ENCODE data around the gene WFIKKN1.

WFIKKN1 gene

GRCh38 chr16:641326-642188 is 10.8 kb downstream of the WFIKKN1 start, which contains the start of gene MCRIP2:
Gene MCRIP2 (plus strand): TSS chr16:641828. CDS start chr16:641992, 164 bp downstream.
- in situ Hi-C loops (cut with MboI; ENCODE audit: low sequenced_read_pairs) = no loop called here
- H3K4me3 ChIP-seq = peak within 1 kb of the TSS; percentile 57
- no peaks in the 10 kb centered on the region for H3K9me3 ChIP-seq
- peak; percentile 82 to 93 for DNase-seq (ENCODE audit: low spot score in 2 of 2)
- H3K36me3 ChIP-seq (replicated peaks) = peaks cover 14% of the 10 kb centered on the region; the same call in 1 of the 2 replicates
- H3K4me1 ChIP-seq = peaks cover 9% of the 10 kb centered on the region
- H3K27me3 ChIP-seq (ENCODE audit: low read depth) = no peaks in the 10 kb centered on the region

DNA sequence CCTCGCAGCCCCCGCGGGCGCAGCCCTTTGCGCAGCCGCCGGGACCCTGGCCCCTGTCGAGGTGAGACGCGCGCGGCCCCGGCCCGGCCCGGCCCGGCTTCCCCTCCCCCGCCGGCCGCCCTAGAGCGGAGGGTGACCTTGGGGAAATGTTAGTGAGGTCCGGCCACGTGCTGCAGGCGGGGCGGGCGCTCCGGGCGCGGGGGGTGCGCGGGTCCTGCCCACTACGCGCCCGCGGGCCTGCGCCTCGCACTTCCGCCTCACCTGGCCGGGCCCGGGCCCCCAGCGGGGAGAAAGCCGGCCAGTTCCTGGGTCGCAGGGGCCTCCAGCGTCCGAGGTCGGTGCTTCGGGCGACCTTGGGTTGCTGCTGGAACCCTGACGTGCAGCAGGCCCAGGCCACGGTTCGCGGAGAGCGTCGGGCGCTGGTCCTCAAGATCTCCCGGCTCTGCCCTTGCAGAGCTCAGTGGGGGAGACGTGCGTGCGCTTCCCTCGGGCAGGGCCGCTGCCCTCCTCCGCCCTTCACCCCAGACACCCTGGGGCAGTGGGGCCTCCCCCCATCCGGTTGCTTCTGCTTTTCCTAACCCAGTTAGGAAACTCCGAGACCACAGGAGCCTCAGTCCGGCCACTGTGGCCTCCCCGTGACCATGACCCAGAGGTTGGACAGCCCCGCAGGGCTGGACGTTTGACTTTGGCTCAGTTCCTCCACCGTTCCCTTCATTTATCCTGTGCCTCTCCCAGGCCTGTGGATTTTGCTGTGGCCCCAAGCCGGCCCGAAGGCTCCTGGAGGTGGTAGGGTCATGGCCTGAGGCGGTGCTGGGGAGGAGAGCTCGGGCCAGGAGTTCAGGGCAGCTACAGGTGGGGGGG is 11.6 kb downstream of the WFIKKN1 start:
- peak; percentile 35 to 66 for DNase-seq (ENCODE audit: low spot score in 2 of 2)

DNA sequence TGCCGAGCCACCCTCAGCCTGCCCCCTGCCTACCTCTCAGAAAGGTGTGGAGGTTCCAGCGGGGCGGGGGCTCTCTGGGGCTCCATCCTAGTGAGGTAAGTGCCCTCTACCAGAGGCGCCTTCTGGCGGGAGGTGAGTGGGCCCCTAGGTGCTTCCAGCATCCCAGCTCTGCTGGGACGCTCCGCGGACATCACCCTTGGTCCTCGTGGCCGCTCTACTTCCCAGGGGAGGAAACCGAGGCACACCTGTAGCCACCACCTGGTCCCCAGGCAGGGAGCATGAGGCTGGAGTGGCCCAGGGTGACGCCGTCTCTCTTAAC is 12.2 kb downstream of the WFIKKN1 start:
- no peaks in the 10 kb centered on the region for H3K9me3 ChIP-seq
- peak overlapping the region; percentile 57 for H3K4me3 ChIP-seq
- peaks cover 14% of the 10 kb centered on the region; the same call in 1 of the 2 replicates for H3K36me3 ChIP-seq (replicated peaks)
- peaks cover 5% of the 10 kb centered on the region for H3K4me1 ChIP-seq
- DNase-seq (ENCODE audit: low spot score in 2 of 2) = no peak
- H3K27me3 ChIP-seq (ENCODE audit: low read depth) = no peaks in the 10 kb centered on the region
- in situ Hi-C loops (cut with MboI; ENCODE audit: low sequenced_read_pairs) = no loop called here

More for the DNA sequence above, 11.6 kb downstream of the WFIKKN1 start:
- H3K27me3 ChIP-seq (ENCODE audit: low read depth) = no peaks in the 10 kb centered on the region
- no peaks in the 10 kb centered on the region for H3K9me3 ChIP-seq
- H3K4me1 ChIP-seq = peaks cover 7% of the 10 kb centered on the region
- peaks cover 14% of the 10 kb centered on the region; the same call in 1 of the 2 replicates for H3K36me3 ChIP-seq (replicated peaks)
- in situ Hi-C loops (cut with MboI; ENCODE audit: low sequenced_read_pairs) = no loop called here
- H3K4me3 ChIP-seq = peak overlapping the region; percentile 57

GRCh38 chr16:644556-644955 is 13.8 kb downstream of the WFIKKN1 start:
- H3K27me3 ChIP-seq (ENCODE audit: low read depth) = no peaks in the 10 kb centered on the region
- peaks cover 14% of the 10 kb centered on the region; the same call in 1 of the 2 replicates for H3K36me3 ChIP-seq (replicated peaks)
- no peaks in the 10 kb centered on the region for H3K9me3 ChIP-seq
- in situ Hi-C loops (cut with MboI; ENCODE audit: low sequenced_read_pairs) = no loop called here
- H3K4me1 ChIP-seq = peaks cover 12% of the 10 kb centered on the region
- no peak overlapping the region for H3K4me3 ChIP-seq
- DNase-seq (ENCODE audit: low spot score in 2 of 2) = no peak

DNA sequence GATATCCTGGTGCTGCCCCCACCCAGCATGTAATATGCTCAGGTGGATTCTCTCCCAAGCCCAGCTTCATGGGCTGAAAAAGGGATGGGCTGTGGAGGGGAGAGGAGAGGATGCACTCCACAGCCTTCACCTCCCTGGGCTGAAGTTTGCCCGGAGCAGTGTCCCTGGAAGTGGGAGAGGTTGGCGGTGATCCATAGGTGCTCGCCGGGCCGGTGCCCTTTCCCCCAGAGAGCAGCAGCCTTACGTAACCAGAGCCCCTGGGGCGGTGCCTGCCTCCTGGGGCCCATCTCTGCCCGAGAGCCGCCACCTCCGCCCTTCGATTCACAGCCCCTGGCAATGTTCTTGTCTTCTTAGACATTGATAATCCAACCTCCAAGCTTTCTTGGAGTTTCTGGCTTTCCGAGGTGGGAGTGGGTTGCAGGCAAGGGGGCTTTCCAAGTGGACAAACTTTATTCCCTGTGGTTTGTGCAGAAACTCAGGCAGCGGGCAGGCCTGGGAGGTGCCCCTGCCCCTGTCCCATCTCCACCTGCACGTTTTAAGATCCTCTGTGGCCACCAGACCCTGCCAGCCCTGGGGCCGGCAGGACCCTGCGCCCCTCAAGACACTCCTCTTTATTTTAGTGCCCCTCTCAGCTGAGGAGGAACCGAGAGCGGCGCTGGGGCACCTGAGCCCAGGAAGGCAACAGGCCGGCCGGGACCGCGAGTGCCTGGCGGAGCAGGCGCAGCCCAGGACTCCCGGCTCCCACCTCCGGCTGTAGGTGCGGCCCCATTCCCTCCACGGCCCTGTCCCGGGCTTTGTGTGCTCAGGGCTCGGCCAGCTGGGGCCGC is 15.3 kb downstream of the WFIKKN1 start:
- no peak for DNase-seq (ENCODE audit: low spot score in 2 of 2)
- Histone ChIP-seq H3K27me3 (ENCODE audit: low read depth) (no peaks in the 10 kb centered on the region), H3K9me3 (no peaks in the 10 kb centered on the region), H3K4me1 (peaks cover 18% of the 10 kb centered on the region), H3K4me3 (no peak overlapping the region), H3K36me3 (replicated peaks) (peaks cover 14% of the 10 kb centered on the region)
- in situ Hi-C loops (cut with MboI; ENCODE audit: low sequenced_read_pairs) = no loop called here

GRCh38 chr16:646679-647172 is 15.9 kb downstream of the WFIKKN1 start:
- H3K4me1 ChIP-seq = peaks cover 18% of the 10 kb centered on the region
- H3K27me3 ChIP-seq (ENCODE audit: low read depth) = no peaks in the 10 kb centered on the region
- DNase-seq (ENCODE audit: low spot score in 2 of 2) = no peak
- in situ Hi-C loops (cut with MboI; ENCODE audit: low sequenced_read_pairs) = no loop called here
- no peaks in the 10 kb centered on the region for H3K9me3 ChIP-seq
- peaks cover 14% of the 10 kb centered on the region for H3K36me3 ChIP-seq (replicated peaks)
- no peak overlapping the region for H3K4me3 ChIP-seq

GRCh38 chr16:647173-647902 is 16.6 kb downstream of the WFIKKN1 start:
- Histone ChIP-seq H3K27me3 (ENCODE audit: low read depth) (no peaks in the 10 kb centered on the region), H3K4me3 (no peak overlapping the region), H3K9me3 (no peaks in the 10 kb centered on the region), H3K36me3 (replicated peaks) (peaks cover 15% of the 10 kb centered on the region), H3K4me1 (peaks cover 18% of the 10 kb centered on the region)
- no peak for DNase-seq (ENCODE audit: low spot score in 2 of 2)
- in situ Hi-C loops (cut with MboI; ENCODE audit: low sequenced_read_pairs) = no loop called here

- Histone ChIP-seq H3K4me1 (peaks cover 13% of the 10 kb centered on the region), H3K9me3 (no peaks in the 10 kb centered on the region), H3K27me3 (ENCODE audit: low read depth) (no peaks in the 10 kb centered on the region), H3K4me3 (peak overlapping the region; percentile 47), H3K36me3 (replicated peaks) (peaks cover 24% of the 10 kb centered on the region)
- peak in 1 of 2 experiments; percentile 66 for DNase-seq (ENCODE audit: low spot score in 2 of 2)
- in situ Hi-C loops (cut with MboI; ENCODE audit: low sequenced_read_pairs) = no loop called here
These were observed 17.4 kb downstream of the WFIKKN1 start for GRCh38 chr16:648071-648780.

DNA sequence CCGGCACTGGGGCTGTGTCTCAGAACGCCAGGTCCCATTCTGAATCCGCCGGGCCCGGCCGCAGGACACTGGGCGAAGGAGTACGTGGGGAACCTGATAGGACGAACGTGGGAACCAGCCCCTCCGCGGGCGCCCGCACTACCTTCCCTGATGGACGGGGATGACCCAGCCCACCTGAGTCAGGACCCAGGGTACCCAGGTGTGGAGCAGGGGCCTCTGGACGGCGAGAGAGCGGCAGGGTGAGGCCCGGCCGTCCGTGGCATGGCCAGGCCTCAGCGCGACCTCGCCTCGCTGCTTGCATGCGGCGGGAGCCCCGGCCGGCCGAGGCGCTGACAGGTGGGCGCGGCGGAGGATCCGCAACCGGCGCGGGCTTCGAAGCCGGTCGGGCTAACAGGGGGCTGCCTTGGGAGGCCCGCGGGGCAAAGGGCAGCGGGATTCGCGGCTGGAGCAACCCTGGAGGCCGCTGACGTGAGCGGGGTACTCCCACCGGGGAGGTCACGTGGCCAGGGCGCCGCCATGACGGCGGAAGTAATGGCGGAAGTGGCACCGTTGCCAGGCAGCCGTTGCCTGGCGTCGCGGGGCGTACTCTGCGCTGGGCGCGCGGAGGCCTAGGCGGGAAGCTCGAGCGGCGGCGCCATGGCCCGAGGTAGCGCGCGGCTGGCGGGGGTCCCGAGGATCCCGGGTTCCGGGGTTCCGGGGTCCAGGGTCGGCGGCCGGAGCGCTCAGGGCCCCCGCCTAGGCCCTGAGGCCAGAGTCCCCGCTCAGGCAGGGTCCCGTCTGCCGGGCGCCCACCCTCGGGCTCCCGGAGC is 18.2 kb downstream of the WFIKKN1 start, which contains the start of gene WDR90:
Gene WDR90, plus strand, starts transcription at position 585 of the 809 bp plus-strand sequence. Its CDS starts 52 bp downstream, at position 637.
- H3K27me3 ChIP-seq (ENCODE audit: low read depth) = no peaks in the 10 kb centered on the region
- peaks cover 13% of the 10 kb centered on the region for H3K4me1 ChIP-seq
- in situ Hi-C loops (cut with MboI; ENCODE audit: low sequenced_read_pairs) = no loop called here
- DNase-seq (ENCODE audit: low spot score in 2 of 2) = peak; percentile 88 to 96
- H3K36me3 ChIP-seq (replicated peaks) = peaks cover 25% of the 10 kb centered on the region
- no peaks in the 10 kb centered on the region for H3K9me3 ChIP-seq
- peak within 1 kb of the TSS; percentile 47 for H3K4me3 ChIP-seq

DNA sequence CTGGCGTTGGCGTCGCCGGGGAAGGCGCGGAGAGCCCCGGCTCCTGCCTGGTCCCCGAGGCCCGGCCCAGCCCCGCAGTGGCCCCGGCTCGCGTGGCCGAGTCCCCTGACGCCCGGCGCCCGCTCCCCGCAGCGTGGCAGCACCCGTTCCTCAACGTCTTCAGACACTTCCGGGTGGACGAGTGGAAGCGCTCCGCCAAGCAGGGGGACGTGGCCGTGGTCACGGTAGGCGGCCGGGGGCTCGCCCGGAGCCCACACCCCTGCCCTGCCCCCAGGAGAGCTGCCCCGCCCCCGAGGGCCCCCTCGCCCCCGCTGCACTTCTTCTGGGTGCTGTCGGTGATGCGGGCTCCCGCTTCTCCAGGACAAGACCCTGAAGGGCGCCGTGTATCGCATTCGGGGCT is 18.8 kb downstream of the WFIKKN1 start:
- Histone ChIP-seq H3K4me1 (peaks cover 13% of the 10 kb centered on the region), H3K4me3 (peak overlapping the region; percentile 47), H3K27me3 (ENCODE audit: low read depth) (no peaks in the 10 kb centered on the region), H3K36me3 (replicated peaks) (peaks cover 21% of the 10 kb centered on the region), H3K9me3 (no peaks in the 10 kb centered on the region)
- in situ Hi-C loops (cut with MboI; ENCODE audit: low sequenced_read_pairs) = no loop called here
- peak in 1 of 2 experiments; percentile 45 for DNase-seq (ENCODE audit: low spot score in 2 of 2)

GRCh38 chr16:651844-652243 is 21.1 kb downstream of the WFIKKN1 start:
- H3K27me3 ChIP-seq (ENCODE audit: low read depth) = no peaks in the 10 kb centered on the region
- H3K4me3 ChIP-seq = no peak overlapping the region
- H3K36me3 ChIP-seq (replicated peaks) = peaks cover 20% of the 10 kb centered on the region
- H3K9me3 ChIP-seq = no peaks in the 10 kb centered on the region
- in situ Hi-C loops (cut with MboI; ENCODE audit: low sequenced_read_pairs) = no loop called here
- peaks cover 13% of the 10 kb centered on the region for H3K4me1 ChIP-seq
- DNase-seq (ENCODE audit: low spot score in 2 of 2) = no peak

Measured in HAP-1 (cell line).